ENCODE measurements around the gene TRHDE. TPM values are rescaled to one million over a fixed set of nuclear protein-coding genes. Genes with fewer than 3 reads are reported as not detected.
A peak's percentile ranks its signal among the peaks of the same experiment; 100 is the strongest.

The TRHDE gene, protein sequence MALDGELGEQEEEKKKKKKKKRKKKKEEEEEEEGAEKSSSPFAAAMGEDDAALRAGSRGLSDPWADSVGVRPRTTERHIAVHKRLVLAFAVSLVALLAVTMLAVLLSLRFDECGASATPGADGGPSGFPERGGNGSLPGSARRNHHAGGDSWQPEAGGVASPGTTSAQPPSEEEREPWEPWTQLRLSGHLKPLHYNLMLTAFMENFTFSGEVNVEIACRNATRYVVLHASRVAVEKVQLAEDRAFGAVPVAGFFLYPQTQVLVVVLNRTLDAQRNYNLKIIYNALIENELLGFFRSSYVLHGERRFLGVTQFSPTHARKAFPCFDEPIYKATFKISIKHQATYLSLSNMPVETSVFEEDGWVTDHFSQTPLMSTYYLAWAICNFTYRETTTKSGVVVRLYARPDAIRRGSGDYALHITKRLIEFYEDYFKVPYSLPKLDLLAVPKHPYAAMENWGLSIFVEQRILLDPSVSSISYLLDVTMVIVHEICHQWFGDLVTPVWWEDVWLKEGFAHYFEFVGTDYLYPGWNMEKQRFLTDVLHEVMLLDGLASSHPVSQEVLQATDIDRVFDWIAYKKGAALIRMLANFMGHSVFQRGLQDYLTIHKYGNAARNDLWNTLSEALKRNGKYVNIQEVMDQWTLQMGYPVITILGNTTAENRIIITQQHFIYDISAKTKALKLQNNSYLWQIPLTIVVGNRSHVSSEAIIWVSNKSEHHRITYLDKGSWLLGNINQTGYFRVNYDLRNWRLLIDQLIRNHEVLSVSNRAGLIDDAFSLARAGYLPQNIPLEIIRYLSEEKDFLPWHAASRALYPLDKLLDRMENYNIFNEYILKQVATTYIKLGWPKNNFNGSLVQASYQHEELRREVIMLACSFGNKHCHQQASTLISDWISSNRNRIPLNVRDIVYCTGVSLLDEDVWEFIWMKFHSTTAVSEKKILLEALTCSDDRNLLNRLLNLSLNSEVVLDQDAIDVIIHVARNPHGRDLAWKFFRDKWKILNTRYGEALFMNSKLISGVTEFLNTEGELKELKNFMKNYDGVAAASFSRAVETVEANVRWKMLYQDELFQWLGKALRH
- 0.75 TPM for polyA plus RNA-seq (2013, experiment 1 of 2)
- polyA plus RNA-seq (2013, experiment 2 of 2): 0.64 TPM

DNA sequence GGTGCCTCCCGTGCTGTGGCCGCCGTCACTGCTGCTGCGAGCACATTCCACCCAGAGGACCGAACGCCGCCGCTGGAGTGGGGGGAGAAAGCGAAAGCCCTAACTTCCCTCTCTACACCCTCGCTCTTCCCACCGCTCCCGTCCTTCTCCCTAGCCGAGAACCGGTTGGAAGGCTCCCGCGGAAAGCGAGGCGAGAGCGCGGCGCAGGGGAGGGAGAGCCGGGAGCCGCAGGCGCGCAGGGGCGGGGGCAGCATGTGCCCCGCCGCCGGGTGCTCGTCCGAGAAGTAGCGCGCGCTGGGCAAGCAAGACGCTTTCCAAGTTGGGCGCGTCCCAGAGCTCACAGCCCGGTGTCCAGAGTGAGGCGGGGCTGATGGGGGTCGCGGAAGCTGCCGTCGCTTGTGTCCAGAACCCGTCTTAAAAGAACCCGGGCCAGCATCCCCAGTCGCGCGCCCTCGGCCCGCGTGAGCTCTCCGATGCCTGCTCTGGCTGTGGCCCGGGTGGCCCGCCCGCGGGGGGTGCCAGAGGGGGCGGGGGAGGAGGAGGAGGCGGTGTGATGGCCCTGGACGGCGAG lies at the start of gene TRHDE:
Gene TRHDE, plus strand, starts transcription at position 280 of the 571 bp plus-strand sequence. Its CDS starts 274 bp downstream, at position 554.
- no peaks in the 10 kb centered on the region for H3K36me3 ChIP-seq (replicated peaks in 1 of 2; ENCODE audit: control insufficient read depth in 2 of 2, insufficient read depth in 2 of 2, low read length in 2 of 2)
- DNase-seq (ENCODE audit: low spot score): peak; percentile 61
- peak within 1 kb of the TSS; percentile 55 to 96 for H3K4me3 ChIP-seq (ENCODE audit: low read length in 2 of 2)
- no peaks in the 10 kb centered on the region for H3K79me1 ChIP-seq (ENCODE audit: low read depth, low read length)
- H3K27me3 ChIP-seq (ENCODE audit: control insufficient read depth in 3 of 3, insufficient read depth in 3 of 3, low read depth in 1 of 3, low read length in 3 of 3): peaks cover 11 to 24% (median 12%) of the 10 kb centered on the region in 3 experiments
- peak within 1 kb of the TSS; percentile 94 for H2BK12ac ChIP-seq (ENCODE audit: low read length)
- peak within 1 kb of the TSS; percentile 95 for H3K4me2 ChIP-seq (ENCODE audit: insufficient read depth, low read length, poor library complexity, severe bottlenecking)
- peak within 1 kb of the TSS; percentile 95 for H3K23ac ChIP-seq (ENCODE audit: low read depth, low read length, poor library complexity)
- peak within 1 kb of the TSS; percentile 52 for H2BK120ac ChIP-seq (ENCODE audit: low read depth, low read length)
- no peaks in the 10 kb centered on the region for H3K9me3 ChIP-seq (replicated peaks in 1 of 2; ENCODE audit: control insufficient read depth in 2 of 2, insufficient read depth in 1 of 2, low read depth in 1 of 2, low read length in 2 of 2)
- H3K4me1 ChIP-seq (ENCODE audit: control insufficient read depth in 2 of 2, insufficient read depth in 1 of 2, low read depth in 1 of 2, low read length in 2 of 2): peaks cover 4 to 10% of the 10 kb centered on the region in 2 donors
- peak within 1 kb of the TSS; percentile 63 for H2AK5ac ChIP-seq (ENCODE audit: low read depth, low read length)
- H2BK5ac ChIP-seq (ENCODE audit: low read length): peak within 1 kb of the TSS; percentile 59
- H4K8ac ChIP-seq (ENCODE audit: low read depth, low read length): peak within 1 kb of the TSS; percentile 43
- H4K91ac ChIP-seq (ENCODE audit: low read depth, low read length, poor library complexity): no peak within 1 kb of the TSS
- H3K9ac ChIP-seq (ENCODE audit: low read depth, low read length, poor library complexity): peak within 1 kb of the TSS; percentile 93
- H3K4ac ChIP-seq (ENCODE audit: low read length): peak within 1 kb of the TSS; percentile 93
- peak within 1 kb of the TSS; percentile 97 for H3K18ac ChIP-seq (ENCODE audit: low read length)
- peak within 1 kb of the TSS; percentile 95 for H2AFZ ChIP-seq (ENCODE audit: low read length)
- peak within 1 kb of the TSS; percentile 60 for H3K27ac ChIP-seq (replicated peaks; ENCODE audit: low read length)
- peak within 1 kb of the TSS; percentile 89 for H3K14ac ChIP-seq (ENCODE audit: low read length)
- WGBS, 2 donors (ENCODE audit: extremely low coverage in 2 of 2, insufficient read length in 2 of 2, insufficient replicate concordance in 1 of 2): no CpG with 5 or more reads among the region's 60 CpGs
- H2BK15ac ChIP-seq (ENCODE audit: low read length): peak within 1 kb of the TSS; percentile 94

DNA sequence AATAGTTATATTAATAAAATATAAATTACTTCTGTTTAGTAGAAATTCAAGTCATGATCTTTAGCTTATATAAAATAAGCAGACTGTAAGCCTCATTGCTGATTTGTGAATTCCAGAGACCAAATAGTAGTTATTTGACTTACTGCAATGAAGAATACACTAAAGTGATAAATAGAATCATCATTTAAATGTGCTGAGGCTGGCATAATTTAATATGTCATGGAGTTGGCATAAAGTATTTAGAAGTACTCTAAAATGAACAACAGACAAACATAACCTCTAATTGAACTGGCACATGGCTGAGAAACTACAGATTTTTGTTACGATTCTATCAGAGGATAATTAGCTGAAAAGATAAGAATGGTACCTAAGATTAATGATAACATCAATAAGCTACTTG lies 45.7 kb upstream of the TRHDE start:
- Histone ChIP-seq H2BK12ac (ENCODE audit: low read length) (no peak overlapping the region), H2AFZ (ENCODE audit: low read length) (no peak overlapping the region), H3K4me3 (ENCODE audit: low read length in 2 of 2) (no peak overlapping the region), H3K4me2 (ENCODE audit: insufficient read depth, low read length, poor library complexity, severe bottlenecking) (no peak overlapping the region), H2BK5ac (ENCODE audit: low read length) (no peak overlapping the region), H4K8ac (ENCODE audit: low read depth, low read length) (no peak overlapping the region), H3K18ac (ENCODE audit: low read length) (no peak overlapping the region), H3K23ac (ENCODE audit: low read depth, low read length, poor library complexity) (no peak overlapping the region), H3K36me3 (replicated peaks in 1 of 2; ENCODE audit: control insufficient read depth in 2 of 2, insufficient read depth in 2 of 2, low read length in 2 of 2) (no peaks in the 10 kb centered on the region), H3K14ac (ENCODE audit: low read length) (no peak overlapping the region), H3K9ac (ENCODE audit: low read depth, low read length, poor library complexity) (no peak overlapping the region), H4K91ac (ENCODE audit: low read depth, low read length, poor library complexity) (no peak overlapping the region), H2BK120ac (ENCODE audit: low read depth, low read length) (no peak overlapping the region), H2BK15ac (ENCODE audit: low read length) (no peak overlapping the region), H2AK5ac (ENCODE audit: low read depth, low read length) (no peak overlapping the region), H3K9me3 (replicated peaks in 1 of 2; ENCODE audit: control insufficient read depth in 2 of 2, insufficient read depth in 1 of 2, low read depth in 1 of 2, low read length in 2 of 2) (no peaks in the 10 kb centered on the region), H3K4me1 (ENCODE audit: control insufficient read depth in 2 of 2, insufficient read depth in 1 of 2, low read depth in 1 of 2, low read length in 2 of 2) (no peaks in the 10 kb centered on the region), H3K27me3 (ENCODE audit: control insufficient read depth in 3 of 3, insufficient read depth in 3 of 3, low read depth in 1 of 3, low read length in 3 of 3) (no peaks in the 10 kb centered on the region), H3K79me1 (ENCODE audit: low read depth, low read length) (no peaks in the 10 kb centered on the region), H3K27ac (replicated peaks; ENCODE audit: low read length) (no peak overlapping the region), H3K4ac (ENCODE audit: low read length) (no peak overlapping the region)
- no CpG with 5 or more reads among the region's 1 CpG for WGBS, 2 donors (ENCODE audit: extremely low coverage in 2 of 2, insufficient read length in 2 of 2, insufficient replicate concordance in 1 of 2)
- DNase-seq (ENCODE audit: low spot score): no peak

DNA sequence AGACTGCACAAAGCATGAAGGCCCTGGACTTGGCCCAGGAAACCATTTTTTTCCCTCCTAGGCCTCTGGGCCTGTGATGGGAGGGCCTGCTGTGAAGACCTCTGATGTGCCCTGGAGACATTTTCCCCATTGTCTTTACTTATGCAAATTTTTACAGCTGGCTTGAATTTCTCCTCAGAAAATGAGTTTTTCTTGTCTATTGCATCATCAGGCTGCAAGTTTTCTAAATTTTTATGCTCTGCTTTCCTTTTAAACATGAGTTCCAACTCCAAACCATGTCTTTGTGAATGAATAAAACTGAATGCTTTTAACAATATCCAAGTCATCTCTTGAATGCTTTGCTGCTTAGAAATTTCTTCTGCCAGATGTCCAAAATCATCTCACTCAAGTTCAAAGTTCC lies 43.7 kb upstream of the TRHDE start:
- Histone ChIP-seq H2BK12ac (ENCODE audit: low read length) (no peak overlapping the region), H3K27ac (replicated peaks; ENCODE audit: low read length) (no peak overlapping the region), H3K9me3 (replicated peaks in 1 of 2; ENCODE audit: control insufficient read depth in 2 of 2, insufficient read depth in 1 of 2, low read depth in 1 of 2, low read length in 2 of 2) (no peaks in the 10 kb centered on the region), H3K18ac (ENCODE audit: low read length) (no peak overlapping the region), H2AK5ac (ENCODE audit: low read depth, low read length) (no peak overlapping the region), H3K4me3 (ENCODE audit: low read length in 2 of 2) (no peak overlapping the region), H3K9ac (ENCODE audit: low read depth, low read length, poor library complexity) (no peak overlapping the region), H3K4me1 (ENCODE audit: control insufficient read depth in 2 of 2, insufficient read depth in 1 of 2, low read depth in 1 of 2, low read length in 2 of 2) (no peaks in the 10 kb centered on the region), H3K36me3 (replicated peaks in 1 of 2; ENCODE audit: control insufficient read depth in 2 of 2, insufficient read depth in 2 of 2, low read length in 2 of 2) (no peaks in the 10 kb centered on the region), H3K23ac (ENCODE audit: low read depth, low read length, poor library complexity) (no peak overlapping the region), H3K4ac (ENCODE audit: low read length) (no peak overlapping the region), H4K91ac (ENCODE audit: low read depth, low read length, poor library complexity) (no peak overlapping the region), H2BK5ac (ENCODE audit: low read length) (no peak overlapping the region), H3K4me2 (ENCODE audit: insufficient read depth, low read length, poor library complexity, severe bottlenecking) (no peak overlapping the region), H3K79me1 (ENCODE audit: low read depth, low read length) (no peaks in the 10 kb centered on the region), H3K27me3 (ENCODE audit: control insufficient read depth in 3 of 3, insufficient read depth in 3 of 3, low read depth in 1 of 3, low read length in 3 of 3) (no peaks in the 10 kb centered on the region), H3K14ac (ENCODE audit: low read length) (no peak overlapping the region), H2AFZ (ENCODE audit: low read length) (no peak overlapping the region), H4K8ac (ENCODE audit: low read depth, low read length) (no peak overlapping the region), H2BK120ac (ENCODE audit: low read depth, low read length) (no peak overlapping the region), H2BK15ac (ENCODE audit: low read length) (no peak overlapping the region)
- no peak for DNase-seq (ENCODE audit: low spot score)

Measured in neuronal stem cell (in vitro differentiated cells).